CD4-positive, alpha-beta T cell treated with Interleukin-6 for 4 hours (primary cell): ENCODE data around the gene C5orf63.
"Not testable (repeated sequence)": the region's sequence is repeated elsewhere in the genome, so short reads cannot be mapped to it uniquely, and the experiment has no call there.

ENCODE experiments used
- DNase-seq: peaks from one replicate; pipeline ENCODE4 v3.0.0-alpha.2; 2020; ENCODE audit warnings: mixed read lengths

Gene C5orf63

GRCh38 chr5:127072861-127073846 lies at the start of gene C5orf63:
TSS of gene C5orf63 (minus strand) at chr5:127073502. CDS start at chr5:127058995, 14,507 bp downstream.
- DNase-seq: peak; percentile 76

DNA sequence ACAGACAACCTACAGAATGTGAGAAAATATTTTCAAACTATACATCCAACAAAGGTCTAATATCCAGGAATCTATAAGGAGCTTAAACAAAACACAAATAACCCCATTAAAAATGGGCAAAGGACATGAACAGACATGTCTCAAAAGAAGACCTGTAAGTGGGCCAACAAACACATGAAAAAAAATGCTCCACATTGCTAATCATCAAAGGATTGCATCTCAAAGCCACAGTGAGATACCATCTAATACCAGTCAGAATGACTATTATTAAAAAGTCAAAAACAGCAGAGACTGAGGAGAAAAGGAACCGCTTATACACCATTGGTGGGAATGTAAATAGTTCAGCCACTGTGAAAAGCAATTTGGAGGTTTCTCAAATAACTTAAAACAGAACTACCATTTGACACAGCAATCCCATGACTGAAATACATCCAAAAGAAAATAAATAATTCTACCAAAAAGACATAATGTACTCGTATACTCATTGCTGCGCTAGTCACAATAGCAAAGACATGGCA lies 39.1 kb upstream of the C5orf63 start:
- DNase-seq: no peak

DNA sequence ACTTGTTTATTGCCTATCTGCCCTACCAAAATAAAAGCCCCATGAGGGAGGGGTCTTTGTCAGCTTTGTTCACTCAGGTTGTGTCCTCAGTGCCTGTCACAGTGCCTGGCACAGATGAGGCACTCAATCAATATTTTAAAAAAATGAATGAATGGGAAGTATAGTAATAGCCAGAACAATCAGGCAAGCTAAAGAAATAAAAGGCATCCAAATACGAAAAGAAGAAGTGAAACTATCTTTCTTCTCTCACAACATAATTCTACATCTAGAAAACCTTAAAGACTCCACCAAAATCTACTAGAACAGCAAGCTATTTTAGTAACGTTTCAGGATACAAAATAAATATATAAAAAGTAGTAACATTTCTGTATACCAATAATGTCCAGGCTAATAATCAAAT lies 37.8 kb upstream of the C5orf63 start:
- DNase-seq: no peak

GRCh38 chr5:127108624-127109260 lies 35.4 kb upstream of the C5orf63 start:
- DNase-seq: not testable (repeated sequence)

DNA sequence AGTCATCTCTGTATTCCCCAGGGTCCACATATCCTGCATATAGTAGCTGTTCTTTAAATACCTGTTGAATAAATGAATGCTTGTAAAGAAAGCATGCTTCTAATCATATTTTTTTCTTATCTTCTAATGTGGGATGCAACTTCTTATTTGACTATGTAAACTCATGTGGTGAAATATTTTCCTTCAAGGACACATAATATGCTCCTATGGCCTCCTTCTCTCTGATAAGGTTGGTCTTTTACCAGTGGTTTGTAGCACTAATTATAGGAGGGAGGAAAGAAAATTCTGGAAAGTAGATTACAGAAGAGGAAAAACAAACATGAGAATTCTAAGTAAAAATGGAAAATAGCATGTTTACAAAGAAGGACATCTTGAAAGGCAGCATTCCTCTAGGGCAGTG lies 28.6 kb upstream of the C5orf63 start:
- DNase-seq: no peak

DNA sequence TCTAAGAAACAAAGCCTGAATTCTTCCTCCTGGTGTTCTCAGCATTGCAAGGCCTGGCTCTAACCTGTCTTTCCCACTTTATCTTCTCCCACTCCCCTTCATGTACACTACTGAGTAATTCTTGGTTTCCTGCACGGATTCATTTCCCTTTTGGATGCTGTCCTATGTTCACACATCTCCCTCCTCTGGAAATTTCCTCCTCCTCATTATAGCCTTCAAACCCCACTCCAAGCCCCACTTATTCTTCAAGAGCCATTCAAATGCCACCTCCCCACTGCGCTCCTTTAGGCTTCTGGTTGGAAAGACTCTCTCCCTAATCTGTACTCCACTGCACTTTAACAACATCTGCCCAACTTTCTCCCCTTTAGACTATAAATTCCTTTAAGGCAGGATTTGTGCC lies 28.2 kb upstream of the C5orf63 start:
- DNase-seq: no peak

- DNase-seq: no peak
Observed at GRCh38 chr5:127098241-127098640, 24.9 kb upstream of the C5orf63 start.

- DNase-seq: no peak
Observed at GRCh38 chr5:127097278-127097677, 24.0 kb upstream of the C5orf63 start.

GRCh38 chr5:127096328-127096993 lies 23.2 kb upstream of the C5orf63 start:
- DNase-seq: no peak

GRCh38 chr5:127094161-127094814 lies 21.0 kb upstream of the C5orf63 start:
- no peak for DNase-seq

- no peak for DNase-seq
Observed at GRCh38 chr5:127092690-127093089, 19.4 kb upstream of the C5orf63 start.

- DNase-seq: no peak
Observed at GRCh38 chr5:127089191-127089590, 15.9 kb upstream of the C5orf63 start.

GRCh38 chr5:127088251-127088650 lies 14.9 kb upstream of the C5orf63 start:
- no peak for DNase-seq

- no peak for DNase-seq
Observed at GRCh38 chr5:127086589-127086988, 13.3 kb upstream of the C5orf63 start.

DNA sequence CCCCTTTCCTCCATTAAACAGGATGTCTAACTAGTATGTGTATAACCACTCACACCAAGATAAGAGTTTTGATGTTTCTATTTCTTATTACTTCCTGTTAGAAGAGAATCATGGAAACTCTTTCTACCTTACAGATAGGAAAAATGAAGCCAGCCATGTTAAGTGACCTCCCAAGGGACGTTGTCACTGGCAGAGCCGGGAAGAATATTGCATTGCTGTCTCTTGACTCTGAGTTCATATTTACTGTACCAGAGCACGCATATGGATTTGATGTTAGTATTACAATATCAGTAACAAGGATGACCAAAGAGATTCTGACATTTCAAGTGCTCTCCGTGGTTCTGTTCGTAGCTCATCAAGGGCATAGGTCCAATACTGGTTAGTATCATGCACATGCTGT lies 12.5 kb upstream of the C5orf63 start:
- DNase-seq: no peak

DNA sequence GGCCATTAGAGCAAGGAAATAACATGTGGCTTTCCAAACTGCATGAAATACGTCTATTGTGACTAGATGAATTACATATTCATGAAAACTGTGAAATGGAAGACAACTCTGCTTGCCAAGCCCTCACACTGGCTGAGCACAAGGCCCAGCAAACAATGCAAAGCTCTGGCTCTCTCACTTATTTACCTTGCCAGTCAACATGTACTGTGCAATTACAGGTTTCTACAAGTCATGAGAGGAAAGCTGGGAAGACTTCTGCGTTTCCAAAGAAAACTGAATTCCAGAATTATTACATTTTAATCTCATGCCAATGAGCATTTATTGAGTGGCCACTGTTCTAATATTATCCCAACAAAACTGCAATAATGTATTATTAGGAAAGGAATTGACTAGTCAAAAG lies 12.1 kb upstream of the C5orf63 start:
- DNase-seq: no peak

- no peak for DNase-seq
Observed at GRCh38 chr5:127084656-127085055, 11.4 kb upstream of the C5orf63 start.

GRCh38 chr5:127083711-127084110 lies 10.4 kb upstream of the C5orf63 start:
- no peak for DNase-seq

DNA sequence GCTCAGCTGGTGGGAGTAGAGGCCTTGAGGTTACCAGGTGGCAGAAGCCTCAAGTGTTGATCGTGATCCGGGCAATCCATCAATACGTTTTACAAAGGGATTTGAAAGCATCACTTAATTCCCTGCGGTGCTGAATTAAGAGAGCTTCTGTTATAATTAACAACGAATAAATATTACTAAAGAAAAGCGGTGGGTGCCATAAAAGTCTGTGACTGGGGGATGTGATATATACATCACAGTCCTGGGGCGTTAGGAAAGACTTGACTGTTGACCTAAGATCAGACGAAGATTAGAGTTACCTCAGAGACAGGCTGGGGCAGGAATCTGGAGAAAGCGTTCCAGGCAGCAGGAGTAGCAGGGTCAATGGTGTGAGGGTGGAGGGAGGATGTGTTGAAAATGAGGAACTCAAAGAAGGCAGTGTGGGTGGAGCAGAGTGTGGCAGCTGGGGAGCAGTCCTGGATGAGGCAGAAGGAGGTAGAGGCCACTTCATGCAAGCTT lies 6.7 kb upstream of the C5orf63 start:
- DNase-seq: no peak

DNA sequence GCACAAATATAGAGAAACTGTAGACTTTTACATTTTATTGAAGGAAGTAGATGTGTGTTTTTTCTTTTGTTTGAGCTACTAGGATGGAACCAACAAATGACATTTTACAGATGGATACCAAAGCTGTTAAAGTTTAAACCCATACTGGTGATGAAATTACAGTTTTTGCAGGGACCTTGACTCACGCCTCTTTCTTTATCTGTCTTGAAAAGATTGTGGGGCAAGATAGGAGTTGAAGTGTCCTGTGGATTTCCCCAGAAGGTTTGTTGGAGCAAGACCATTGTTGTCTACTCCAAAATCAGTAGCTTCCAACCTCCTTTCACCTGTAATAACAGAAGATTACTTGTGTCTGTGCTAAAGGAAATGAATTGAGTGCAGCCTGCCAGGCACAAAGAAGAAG lies 4.1 kb upstream of the C5orf63 start:
- no peak for DNase-seq

DNA sequence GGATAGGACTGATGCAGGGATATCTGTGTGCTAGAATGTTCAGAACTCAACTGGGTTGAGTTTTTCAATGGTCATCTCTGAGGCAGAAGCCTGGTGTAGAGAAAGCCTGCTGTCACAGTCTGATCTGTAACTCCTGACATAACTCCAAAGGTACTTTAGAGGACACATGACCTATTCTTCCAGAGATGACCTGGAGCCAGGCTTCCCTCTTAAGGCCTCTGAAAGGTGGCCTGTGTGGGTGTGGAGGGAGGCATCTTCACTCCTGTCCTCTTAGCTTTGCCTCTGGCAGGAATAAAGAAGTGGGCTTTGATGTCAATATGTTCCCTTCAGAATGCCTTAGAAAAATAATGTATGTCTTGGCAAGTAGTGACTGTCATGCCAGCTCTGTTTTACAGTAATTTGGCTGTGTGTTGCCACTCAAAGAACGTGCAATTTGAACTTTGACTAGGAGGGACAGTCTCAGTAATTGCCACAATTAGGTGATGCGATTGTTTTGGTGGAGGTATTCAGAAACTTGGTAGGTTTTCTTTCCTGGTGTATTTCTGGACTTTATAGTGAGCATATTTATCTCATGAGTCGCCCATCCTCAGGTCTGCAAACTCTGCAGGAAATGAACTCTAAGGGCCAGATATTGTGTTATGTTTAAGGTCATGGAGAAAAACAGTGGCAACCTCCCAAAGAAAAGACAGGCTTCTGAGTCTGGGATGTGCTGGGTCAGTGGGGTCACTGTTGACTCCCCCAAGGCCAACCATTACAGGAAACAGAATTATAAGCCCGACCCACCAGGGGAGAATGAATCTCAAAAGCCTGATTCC lies 3.2 kb upstream of the C5orf63 start:
- no peak for DNase-seq

- DNase-seq: no peak
Observed at GRCh38 chr5:127074466-127074865, 1.2 kb upstream of the C5orf63 start.
